Upper lobe of left lung (tissue), 4 donors: ENCODE measurements around the gene C4BPB.

ENCODE experiments used
- EP300 ChIP-seq, 4 donors: sonication (generic); formaldehyde crosslinking; IDR thresholded peaks; one replicate each; pipeline ENCODE4 v1.5.1; 2017; ENCODE audit warnings: antibody characterized with exemption in 4 of 4, control low read depth in 2 of 4
- POLR2A ChIP-seq, 4 donors: fragments of 450-650 bp; IDR thresholded peaks; one replicate each; pipeline ENCODE4 v1.5.1; 2016 to 2017; ENCODE audit warnings: antibody characterized with exemption in 4 of 4, mild to moderate bottlenecking in 2 of 4
- TF ChIP-seq, protein P1 (sequence below), 6 experiments: fragments of 450-650 bp in 4 of 6; fragments of 200-600 bp in 2 of 6; sonication (generic) in 2 of 6; IDR thresholded peaks; one replicate each; pipeline ENCODE4 v1.5.1; 2016 to 2019; ENCODE audit warnings: antibody characterized with exemption in 6 of 6

- TF ChIP-seq, protein P1, sequence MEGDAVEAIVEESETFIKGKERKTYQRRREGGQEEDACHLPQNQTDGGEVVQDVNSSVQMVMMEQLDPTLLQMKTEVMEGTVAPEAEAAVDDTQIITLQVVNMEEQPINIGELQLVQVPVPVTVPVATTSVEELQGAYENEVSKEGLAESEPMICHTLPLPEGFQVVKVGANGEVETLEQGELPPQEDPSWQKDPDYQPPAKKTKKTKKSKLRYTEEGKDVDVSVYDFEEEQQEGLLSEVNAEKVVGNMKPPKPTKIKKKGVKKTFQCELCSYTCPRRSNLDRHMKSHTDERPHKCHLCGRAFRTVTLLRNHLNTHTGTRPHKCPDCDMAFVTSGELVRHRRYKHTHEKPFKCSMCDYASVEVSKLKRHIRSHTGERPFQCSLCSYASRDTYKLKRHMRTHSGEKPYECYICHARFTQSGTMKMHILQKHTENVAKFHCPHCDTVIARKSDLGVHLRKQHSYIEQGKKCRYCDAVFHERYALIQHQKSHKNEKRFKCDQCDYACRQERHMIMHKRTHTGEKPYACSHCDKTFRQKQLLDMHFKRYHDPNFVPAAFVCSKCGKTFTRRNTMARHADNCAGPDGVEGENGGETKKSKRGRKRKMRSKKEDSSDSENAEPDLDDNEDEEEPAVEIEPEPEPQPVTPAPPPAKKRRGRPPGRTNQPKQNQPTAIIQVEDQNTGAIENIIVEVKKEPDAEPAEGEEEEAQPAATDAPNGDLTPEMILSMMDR (IDR thresholded peaks at IDR 0.05) = no peak
- TF ChIP-seq POLR2A (IDR thresholded peaks at IDR 0.05) (no peak), EP300 (IDR thresholded peaks at IDR 0.05) (no peak)
Measured at GRCh38 chr1:207140536-207140935, 51.9 kb downstream of the C4BPB start.
